ENCODE results near the gene LAMB1.
A peak's percentile ranks its signal among the peaks of the same experiment; 100 is the strongest.
"Not testable (repeated sequence)": the region's sequence is repeated elsewhere in the genome, so short reads cannot be mapped to it uniquely, and the experiment has no call there.

LAMB1 gene

GRCh38 chr7:107909445-107909844 lies 93.5 kb downstream of the LAMB1 start:
- in situ Hi-C loops (cut with MboI; ENCODE audit: low pct_unique_long_range_greater_than_20kb, low sequenced_read_pairs, unreplicated experiment), result no loop called here
- no peak for DNase-seq (ENCODE audit: low spot score)
- no peak for TF ChIP-seq CTCF (IDR thresholded peaks at IDR 0.05; ENCODE audit: extremely low read depth, insufficient read depth, missing control alignments)

- in situ Hi-C loops (cut with MboI; ENCODE audit: low pct_unique_long_range_greater_than_20kb, low sequenced_read_pairs, unreplicated experiment), result no loop called here
- no peak for TF ChIP-seq CTCF (IDR thresholded peaks at IDR 0.05; ENCODE audit: extremely low read depth, insufficient read depth, missing control alignments)
- DNase-seq (ENCODE audit: low spot score), result no peak
Measured at GRCh38 chr7:107907790-107908189, 95.2 kb downstream of the LAMB1 start.

- in situ Hi-C loops (cut with MboI; ENCODE audit: low pct_unique_long_range_greater_than_20kb, low sequenced_read_pairs, unreplicated experiment), result no loop called here
- TF ChIP-seq CTCF (IDR thresholded peaks at IDR 0.05; ENCODE audit: extremely low read depth, insufficient read depth, missing control alignments), result no peak
- no peak for DNase-seq (ENCODE audit: low spot score)
Measured at GRCh38 chr7:107902381-107902780, 100.6 kb downstream of the LAMB1 start.

DNA sequence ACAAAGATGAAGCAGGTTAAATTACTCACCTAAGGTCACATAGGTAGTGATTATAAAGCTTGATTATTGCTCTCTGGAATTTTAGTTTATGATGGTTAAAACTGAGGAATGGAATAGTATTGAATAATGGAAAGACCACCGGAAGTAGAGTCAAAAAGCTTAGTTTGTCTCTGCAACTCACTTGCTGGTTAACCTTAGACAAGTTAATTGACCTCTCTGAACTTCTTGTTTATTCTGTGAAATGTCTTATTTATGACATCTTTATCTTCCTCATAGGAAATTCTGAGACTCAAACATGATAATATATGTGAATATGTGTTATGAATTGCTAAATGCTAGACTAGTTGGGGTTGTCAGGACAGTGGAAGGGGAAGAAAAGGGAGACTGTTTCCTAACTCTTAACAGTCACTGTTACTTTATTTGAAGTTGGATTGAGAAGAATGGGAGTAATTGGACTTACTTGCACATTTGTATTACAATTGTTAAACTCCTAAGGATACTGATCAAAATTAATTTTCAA lies 102.4 kb downstream of the LAMB1 start:
- in situ Hi-C loops (cut with MboI; ENCODE audit: low pct_unique_long_range_greater_than_20kb, low sequenced_read_pairs, unreplicated experiment), result no loop called here
- no peak for DNase-seq (ENCODE audit: low spot score)
- TF ChIP-seq CTCF (IDR thresholded peaks at IDR 0.05; ENCODE audit: extremely low read depth, insufficient read depth, missing control alignments), result no peak

DNA sequence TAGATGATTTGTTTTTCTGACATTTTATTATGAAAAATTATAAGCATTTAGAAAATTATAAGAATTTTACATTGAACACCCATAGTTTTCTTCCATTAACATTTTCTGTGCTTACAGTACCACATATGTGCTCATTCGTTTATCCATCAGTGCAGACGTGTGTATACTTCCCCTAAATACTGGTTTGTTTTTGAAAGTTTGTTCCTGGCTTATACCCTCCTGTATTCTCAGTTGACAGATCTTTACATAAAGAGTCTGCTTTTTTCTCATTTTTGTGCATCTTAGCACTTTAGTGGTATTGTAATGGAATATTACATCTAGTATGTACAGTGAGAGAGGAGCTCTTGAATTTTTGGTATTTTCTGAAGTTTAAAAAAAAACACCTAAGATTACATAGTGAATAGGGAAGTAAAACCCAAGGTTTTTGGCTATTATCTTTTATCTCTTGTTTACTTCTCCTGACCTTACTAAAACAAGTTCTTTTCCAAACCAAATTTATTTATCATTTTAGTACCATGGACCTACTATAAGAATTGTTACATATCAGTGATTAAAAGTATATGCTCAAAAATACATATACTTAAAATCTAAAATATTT lies 103.9 kb downstream of the LAMB1 start:
- no peak for TF ChIP-seq CTCF (IDR thresholded peaks at IDR 0.05; ENCODE audit: extremely low read depth, insufficient read depth, missing control alignments)
- no peak for DNase-seq (ENCODE audit: low spot score)
- in situ Hi-C loops (cut with MboI; ENCODE audit: low pct_unique_long_range_greater_than_20kb, low sequenced_read_pairs, unreplicated experiment), result no loop called here

DNA sequence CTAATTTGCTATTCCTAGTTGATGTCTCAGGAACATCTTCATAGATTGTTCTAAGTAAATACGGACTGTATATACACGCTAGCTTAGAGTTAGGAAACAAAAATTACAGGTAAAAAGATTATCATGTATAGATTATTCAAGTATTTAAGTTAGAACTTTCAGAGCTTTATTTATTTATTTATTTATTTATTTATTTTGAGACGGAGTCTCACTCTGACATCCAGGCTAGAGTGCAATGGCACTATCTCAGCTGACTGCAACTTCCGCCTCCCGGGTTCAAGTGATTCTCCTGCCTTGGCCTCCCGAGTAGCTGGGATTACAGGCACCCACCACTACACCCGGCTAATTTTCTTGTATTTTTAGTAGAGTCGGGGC lies 110.6 kb downstream of the LAMB1 start:
- DNase-seq (ENCODE audit: low spot score); in situ Hi-C loops (cut with MboI; ENCODE audit: low pct_unique_long_range_greater_than_20kb, low sequenced_read_pairs, unreplicated experiment): not testable (repeated sequence)

DNA sequence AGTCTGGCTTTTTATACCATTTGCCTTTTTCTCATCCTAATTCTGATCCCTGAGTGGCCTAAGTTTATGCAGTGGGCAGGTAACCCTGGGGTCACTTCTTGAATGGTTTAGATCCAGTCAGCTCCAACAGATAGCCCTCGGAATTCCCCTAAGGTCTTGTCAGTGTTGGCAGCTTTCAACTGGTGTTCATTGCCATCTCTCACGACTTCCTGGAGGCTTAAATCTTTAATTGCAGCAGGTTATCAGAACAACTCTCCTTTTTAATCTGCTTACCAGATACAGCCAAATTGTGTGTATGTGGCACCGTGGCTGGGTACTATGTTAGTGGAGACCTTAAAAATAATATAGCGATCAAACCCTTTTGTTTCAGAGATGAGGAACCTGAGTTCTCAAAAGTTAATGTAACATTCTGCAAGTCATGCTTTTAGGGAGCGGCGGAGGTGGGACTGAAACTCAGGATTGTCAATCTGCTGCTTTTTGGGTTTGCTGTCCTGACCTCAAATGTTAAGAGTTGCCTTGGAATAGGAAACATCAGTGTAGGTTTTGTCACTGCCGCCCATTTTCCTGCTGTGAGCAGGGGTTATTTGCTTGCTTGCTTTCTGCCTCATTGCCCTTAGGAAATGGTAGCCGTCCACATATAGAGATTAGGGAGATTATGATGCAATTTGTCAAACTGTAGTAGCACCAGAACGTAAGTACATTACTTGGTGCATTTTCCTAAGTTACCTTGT lies 111.2 kb downstream of the LAMB1 start:
- DNase-seq (ENCODE audit: low spot score), result peak; percentile 37
- in situ Hi-C loops (cut with MboI; ENCODE audit: low pct_unique_long_range_greater_than_20kb, low sequenced_read_pairs, unreplicated experiment), result no loop called here
- no peak for TF ChIP-seq CTCF (IDR thresholded peaks at IDR 0.05; ENCODE audit: extremely low read depth, insufficient read depth, missing control alignments)

Data from GM13977 (cell line).